ENCODE data around the gene TCL1B. TPM values are rescaled to one million over a fixed set of nuclear protein-coding genes. Genes with fewer than 3 reads are reported as not detected.

The TCL1B gene
- total RNA-seq, 1 experiment from 2014 or later: 3.6 TPM

- Histone ChIP-seq H4K8ac (replicated peaks; ENCODE audit: insufficient read length, low read depth, low read length) (no peak overlapping the region), H3K4me1 (ENCODE audit: insufficient read depth, low read length) (no peaks in the 10 kb centered on the region; the same call in 1 of the 2 replicates), H3K79me1 (ENCODE audit: insufficient read depth, low read depth, low read length, poor library complexity, severe bottlenecking) (no peaks in the 10 kb centered on the region), H3K79me2 (ENCODE audit: insufficient read depth, low read length) (no peaks in the 10 kb centered on the region), H3K4ac (ENCODE audit: low read depth, low read length) (no peak overlapping the region), H4K91ac (ENCODE audit: insufficient read length, low read depth, low read length) (no peak overlapping the region), H3K27me3 (ENCODE audit: insufficient read depth, low read length) (no peaks in the 10 kb centered on the region), H2BK20ac (ENCODE audit: low read depth, low read length, poor library complexity, severe bottlenecking) (no peak overlapping the region), H2BK120ac (ENCODE audit: low read depth, low read length, poor library complexity, severe bottlenecking) (no peak overlapping the region), H3T11ph (ENCODE audit: low read length) (no peak overlapping the region), H4K20me1 (ENCODE audit: control insufficient read depth, insufficient read depth, insufficient read length) (no peaks in the 10 kb centered on the region), H3K18ac (ENCODE audit: insufficient read length, low read depth, low read length) (no peak overlapping the region), H2BK12ac (ENCODE audit: insufficient read length, low read depth, low read length) (no peak overlapping the region), H2BK15ac (ENCODE audit: low read depth, low read length) (no peak overlapping the region), H3K23me2 (ENCODE audit: insufficient read length, low read depth, low read length, poor library complexity, severe bottlenecking) (no peaks in the 10 kb centered on the region), H3K14ac (ENCODE audit: insufficient read depth, low read length) (no peak overlapping the region), H3K4me2 (ENCODE audit: insufficient read depth, insufficient read length, low read length) (no peak overlapping the region), H3K9ac (ENCODE audit: extremely low read depth, insufficient read length, low read length) (no peak overlapping the region), H3K9me3 (ENCODE audit: control insufficient read depth, low read depth, low read length) (no peaks in the 10 kb centered on the region), H2AFZ (ENCODE audit: low read length) (no peak overlapping the region), H3K56ac (ENCODE audit: insufficient read length, low read depth, low read length) (no peak overlapping the region), H3K23ac (ENCODE audit: insufficient read length, low read depth, low read length) (no peak overlapping the region), H3K27ac (ENCODE audit: insufficient read length, low read depth, low read length) (no peak overlapping the region), H2AK5ac (ENCODE audit: insufficient read length, low read length) (no peak overlapping the region), H2BK5ac (ENCODE audit: insufficient read length, low read length) (no peak overlapping the region), H4K5ac (ENCODE audit: insufficient read length, low read depth, low read length) (no peak overlapping the region)
- no CpG with 5 or more reads among the region's 7 CpGs for WGBS (ENCODE audit: extremely low coverage, insufficient read length, low lambda C conversion rate)
- Mint-ChIP-seq H3K27ac (no peak overlapping the region), H3K27me3 (ENCODE audit: low read depth) (peaks cover 15% of the 10 kb centered on the region), H3K9me3 (no peaks in the 10 kb centered on the region), H3K4me3 (no peak overlapping the region), H3K36me3 (ENCODE audit: insufficient read depth in 1 of 3, low read depth in 3 of 3) (no peaks in the 10 kb centered on the region; a peak in 1 of 7 replicates), H3K4me1 (peaks cover 18 to 20% of the 10 kb centered on the region in 2 experiments)
- TF ChIP-seq CTCF (conservative IDR thresholded peaks at IDR 0.05): no peak
- DNase-seq: no peak
These were observed 37.0 kb upstream of the TCL1B start for GRCh38 chr14:95649230-95649629.
